H1 (cell line): ENCODE measurements around the gene AGBL5. TPM values are rescaled to one million over a fixed set of nuclear protein-coding genes. Genes with fewer than 3 reads are reported as not detected.

Experiments
- CTCF ChIA-PET: fragments of 300-600 bp; sonication (Branson Sonifier 250); formaldehyde crosslinking; loops from one replicate; lab custom pipeline; 2021; ENCODE audit not compliant: partially characterized antibody; lab: Charles Lee
- POLR2A ChIA-PET: fragments of 300-600 bp; sonication (Branson Sonifier 250); formaldehyde crosslinking; loops from one replicate; lab custom pipeline; 2021; ENCODE audit warnings: inconsistent platforms; ENCODE audit not compliant: partially characterized antibody; lab: Charles Lee
- DNase-seq, 2 experiments: peaks; one replicate each; pipeline versions ENCODE4 v3.0.0 to v3.0.0-alpha.2; 2010 to 2022; ENCODE audit warnings: low spot score in 2 of 2, low read depth in 1 of 2, mixed read lengths in 1 of 2
- FAIRE-seq: peaks from 2 replicates; lab custom pipeline; 2011; peaks lifted over from hg19 to GRCh38; lab: Jason Lieb, UNC
- H2AFZ ChIP-seq: 2 replicates; pipeline ENCODE4 v1.8.1; 2012; ENCODE audit warnings: low read length, inconsistent platforms
- H2AK5ac ChIP-seq: 2 replicates; pipeline ENCODE4 v1.6.1; 2013; ENCODE audit warnings: low read depth, low read length
- H2BK120ac ChIP-seq: replicated peaks from 2 replicates; pipeline ENCODE3; 2013; ENCODE audit warnings: low read depth, low read length, inconsistent platforms
- H2BK12ac ChIP-seq: 2 replicates; pipeline ENCODE4 v1.6.1; 2013; ENCODE audit warnings: low read depth, low read length
- H2BK15ac ChIP-seq: 2 replicates; pipeline ENCODE4 v1.6.1; 2013; ENCODE audit warnings: low read length
- H2BK20ac ChIP-seq: 2 replicates; pipeline ENCODE4 v1.6.1; 2013; ENCODE audit warnings: low read length
- H2BK5ac ChIP-seq: 2 replicates; pipeline ENCODE4 v1.6.1; 2013; ENCODE audit warnings: low read depth, low read length
- H3K14ac ChIP-seq: 2 replicates; pipeline ENCODE4 v1.6.1; 2013; ENCODE audit warnings: inconsistent platforms; ENCODE audit not compliant: insufficient read length
- H3K18ac ChIP-seq: 2 replicates; pipeline ENCODE4 v1.6.1; 2013; ENCODE audit warnings: low read length; ENCODE audit errors: extremely low read depth
- H3K23ac ChIP-seq: 2 replicates; pipeline ENCODE4 v1.6.1; 2013; ENCODE audit warnings: inconsistent platforms; ENCODE audit not compliant: insufficient read length
- H3K23me2 ChIP-seq: 2 replicates; pipeline ENCODE4 v1.6.1; 2013; ENCODE audit warnings: low read depth, low read length
- H3K27ac ChIP-seq: 2 replicates; pipeline ENCODE4 v1.6.1; 2011; ENCODE audit warnings: low read depth, low read length, inconsistent platforms
- H3K27me3 ChIP-seq, 4 experiments: replicated peaks in 1 of 4; 1 replicate in 1 of 4; 2 replicates in 3 of 4; pipeline versions ENCODE4 v1.6.1 to v1.8.1; 2011 to 2013; ENCODE audit warnings: low read length in 3 of 4, mild to moderate bottlenecking in 3 of 4, inconsistent platforms in 2 of 4, mixed read lengths in 2 of 4, moderate library complexity in 1 of 4; ENCODE audit not compliant: control insufficient read depth in 3 of 4, insufficient read depth in 3 of 4; ENCODE audit errors: extremely low read depth in 1 of 4
- H3K36me3 ChIP-seq, 4 experiments: 2 replicates each; pipeline versions ENCODE4 v1.6.1 to v1.8.1; 2011 to 2013; ENCODE audit warnings: mild to moderate bottlenecking in 4 of 4, low read length in 3 of 4, moderate library complexity in 2 of 4, control low read depth in 1 of 4, inconsistent platforms in 1 of 4; ENCODE audit not compliant: insufficient read depth in 4 of 4, control insufficient read depth in 2 of 4
- H3K4ac ChIP-seq: replicated peaks from 2 replicates; pipeline ENCODE3; 2013; ENCODE audit warnings: low read length, low read depth, mixed read lengths, inconsistent platforms; ENCODE audit not compliant: insufficient read length
- H3K4me1 ChIP-seq, 4 experiments: replicated peaks in 1 of 4; 1 replicate in 1 of 4; 2 replicates in 3 of 4; pipeline versions ENCODE4 v1.6.1 to v1.8.1; 2011 to 2013; ENCODE audit warnings: low read length in 3 of 4, inconsistent platforms in 2 of 4, mixed read lengths in 1 of 4; ENCODE audit not compliant: insufficient read depth in 4 of 4, control insufficient read depth in 3 of 4
- H3K4me2 ChIP-seq, 2 experiments: 2 replicates each; pipeline versions ENCODE4 v1.6.1 to v1.8.1; 2011 to 2013; ENCODE audit warnings: low read depth in 2 of 2, low read length in 2 of 2, control low read depth in 1 of 2, inconsistent platforms in 1 of 2, mild to moderate bottlenecking in 1 of 2; ENCODE audit not compliant: insufficient read depth in 1 of 2
- H3K4me3 ChIP-seq, 4 experiments: fragments of 200-600, 300-600 bp in 1 of 4; sonication (generic), shearing (Covaris generic), sonication (Bioruptor Twin) in 1 of 4; 2 replicates each; pipeline versions ENCODE4 v1.5.1 to v1.8.1; 2011 to 2016; ENCODE audit warnings: low read length in 4 of 4, low read depth in 3 of 4, control low read depth in 2 of 4, inconsistent platforms in 2 of 4, mild to moderate bottlenecking in 2 of 4, mixed read lengths in 1 of 4, moderate library complexity in 1 of 4; ENCODE audit not compliant: insufficient read depth in 2 of 4; ENCODE audit errors: extremely low read depth in 1 of 4
- H3K56ac ChIP-seq: replicated peaks from 2 replicates; pipeline ENCODE3; 2013; ENCODE audit warnings: low read depth, mild to moderate bottlenecking, mixed read lengths, low read length, inconsistent platforms; ENCODE audit not compliant: insufficient read length
- H3K79me1 ChIP-seq: 2 replicates; pipeline ENCODE4 v1.6.1; 2013; ENCODE audit warnings: low read depth, low read length, control low read depth
- H3K79me2 ChIP-seq, 2 experiments: 2 replicates each; pipeline versions ENCODE4 v1.6.1 to v1.8.1; 2012 to 2013; ENCODE audit warnings: low read length in 2 of 2, mild to moderate bottlenecking in 2 of 2, inconsistent platforms in 1 of 2; ENCODE audit not compliant: insufficient read depth in 2 of 2, control insufficient read depth in 1 of 2
- H3K9ac ChIP-seq, 4 experiments: replicated peaks in 1 of 4; 1 replicate in 1 of 4; 2 replicates in 3 of 4; pipeline versions ENCODE4 v1.6.1 to v1.8.1; 2011 to 2013; ENCODE audit warnings: low read depth in 3 of 4, low read length in 3 of 4, control low read depth in 2 of 4, mild to moderate bottlenecking in 2 of 4, moderate library complexity in 2 of 4, inconsistent platforms in 1 of 4; ENCODE audit errors: extremely low read depth in 1 of 4
- H3K9me3 ChIP-seq, 2 experiments: 2 replicates each; pipeline versions ENCODE4 v1.6.1 to v1.8.1; 2012 to 2013; ENCODE audit warnings: mild to moderate bottlenecking in 2 of 2, moderate library complexity in 2 of 2, control low read depth in 1 of 2, inconsistent platforms in 1 of 2, low read depth in 1 of 2, low read length in 1 of 2, mixed read lengths in 1 of 2; ENCODE audit not compliant: insufficient read depth in 2 of 2
- H4K20me1 ChIP-seq, 2 experiments: replicated peaks in 1 of 2; 2 replicates each; pipeline versions ENCODE3 to v1.8.1; 2011 to 2013; ENCODE audit warnings: inconsistent platforms in 2 of 2, low read length in 2 of 2, mild to moderate bottlenecking in 1 of 2; ENCODE audit not compliant: insufficient read depth in 2 of 2, control insufficient read depth in 1 of 2
- H4K5ac ChIP-seq: 2 replicates; pipeline ENCODE4 v1.6.1; 2013; ENCODE audit warnings: low read length, low read depth, mixed read lengths, inconsistent platforms; ENCODE audit not compliant: insufficient read length
- H4K8ac ChIP-seq: 2 replicates; pipeline ENCODE4 v1.8.0; 2013; ENCODE audit warnings: mild to moderate bottlenecking, moderate library complexity, low read length, inconsistent platforms; ENCODE audit not compliant: insufficient read depth; ENCODE audit errors: extremely low read depth
- H4K91ac ChIP-seq: replicated peaks from 2 replicates; pipeline ENCODE3; 2013; ENCODE audit warnings: low read length, mixed read lengths, inconsistent platforms; ENCODE audit not compliant: insufficient read length
- ASH2L ChIP-seq: fragments of 200-600, 300-600 bp; sonication (generic); IDR thresholded peaks from one replicate; pipeline ENCODE4 v1.7.1; 2017; ENCODE audit warnings: low read length
- TBP ChIP-seq: IDR thresholded peaks from 2 replicates; pipeline ENCODE4 v1.6.1; 2011; ENCODE audit warnings: low read depth, low read length, improper control_type of control experiment
- TCF12 ChIP-seq: IDR thresholded peaks from 2 replicates; pipeline ENCODE4 v1.6.1; 2011; ENCODE audit warnings: low read depth, mild to moderate bottlenecking, low read length
- WGBS, 2 experiments: shearing (Covaris generic) in 1 of 2; methylation state at CpG; one replicate each; pipeline versions ENCODE4 v1.1.6 to v1.1.7; 2013 to 2015; ENCODE audit warnings: low lambda C conversion rate in 2 of 2, mixed read lengths in 2 of 2, inconsistent platforms in 1 of 2, low coverage in 1 of 2, missing lambda C conversion rate in 1 of 2; ENCODE audit not compliant: insufficient replicate concordance in 2 of 2, insufficient coverage in 1 of 2, insufficient read length in 1 of 2; ENCODE audit errors: extremely low coverage in 1 of 2, missing lambda C conversion rate in 1 of 2; 5-methylcytosine and 5-hydroxymethylcytosine counted together
- polyA plus RNA-seq, 7 experiments: library from polyadenylated mRNA; depleted of rRNA in 3 of 7; stranded (reverse) in 5 of 7; unstranded in 2 of 7; fragments of >200 nt in 5 of 7; fragments of 200-250 nt in 2 of 7; gene quantifications; 1 replicate in 5 of 7; 2 replicates in 1 of 7; 4 replicates in 1 of 7; pipeline versions ENCODE4 v1.2.1 to v1.2.3, GENCODE V29; 2011 to 2013; ENCODE audit warnings: missing spikeins in 2 of 7, mixed read lengths in 2 of 7
- total RNA-seq: library from RNA; stranded (reverse); fragmentation: NEBNext Ultra II Directional; extraction: Animal tissue kit (Norgen Biotek cat#: 25700); gene quantifications from 2 replicates; pipeline ENCODE4 v1.2.1, GENCODE V29; 2021
- TF ChIP-seq, protein P1 (sequence below): IDR thresholded peaks from 2 replicates; pipeline ENCODE4 v1.6.1; 2012; ENCODE audit warnings: inconsistent platforms

The AGBL5 gene
- total and polyA plus RNA-seq, 2 of the 8 experiments (the other 6 are each of a cell fraction or from before 2014, with no cell fraction given): 45.4 to 62.0 TPM

DNA sequence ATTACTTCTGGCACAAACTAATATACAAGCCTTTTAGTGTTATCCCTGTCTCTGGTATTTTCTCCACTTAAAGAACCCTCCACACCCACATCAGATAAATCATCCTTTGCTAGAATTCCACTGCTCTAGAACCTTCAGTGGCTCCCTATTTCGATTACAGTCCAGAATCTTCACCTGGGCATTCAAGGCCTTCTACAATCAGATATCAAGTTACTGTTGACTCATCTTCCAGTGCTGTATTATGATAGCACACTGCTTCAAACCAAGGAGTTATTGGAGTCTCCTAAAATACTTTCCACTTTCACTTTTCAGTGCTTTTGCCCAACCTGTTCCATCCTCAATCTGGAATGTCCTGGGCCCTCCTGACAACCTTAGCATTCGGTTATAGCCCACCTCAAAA, 64.1 kb downstream of the AGBL5 start:
- Histone ChIP-seq H3K4ac (no peak overlapping the region), H3K23me2 (peaks cover 10% of the 10 kb centered on the region), H4K91ac (no peak overlapping the region), H3K9ac (no peak overlapping the region), H3K79me2 (no peaks in the 10 kb centered on the region), H3K56ac (no peak overlapping the region), H3K27me3 (peaks cover 6 to 32% (median 25%) of the 10 kb centered on the region in 4 experiments; a peak in 6 of 7 replicates), H2AFZ (no peak overlapping the region), H3K4me3 (no peak overlapping the region), H4K20me1 (no peaks in the 10 kb centered on the region), H2BK15ac (no peak overlapping the region), H3K36me3 (no peaks in the 10 kb centered on the region), H3K23ac (no peak overlapping the region), H3K9me3 (no peaks in the 10 kb centered on the region), H2BK120ac (no peak overlapping the region), H2BK5ac (no peak overlapping the region), H3K4me2 (no peak overlapping the region), H3K4me1 (peaks cover 0 to 10% (median 6%) of the 10 kb centered on the region in 4 experiments; a peak in 5 of 7 replicates), H2AK5ac (no peak overlapping the region), H3K14ac (no peak overlapping the region), H4K8ac (no peak overlapping the region), H3K18ac (no peak overlapping the region), H2BK20ac (no peak overlapping the region), H4K5ac (no peak overlapping the region), H3K27ac (no peak overlapping the region), H2BK12ac (no peak overlapping the region), H3K79me1 (no peaks in the 10 kb centered on the region)
- TF ChIP-seq TCF12 (no peak), TBP (no peak), ASH2L (no peak)
- TF ChIP-seq, protein P1, sequence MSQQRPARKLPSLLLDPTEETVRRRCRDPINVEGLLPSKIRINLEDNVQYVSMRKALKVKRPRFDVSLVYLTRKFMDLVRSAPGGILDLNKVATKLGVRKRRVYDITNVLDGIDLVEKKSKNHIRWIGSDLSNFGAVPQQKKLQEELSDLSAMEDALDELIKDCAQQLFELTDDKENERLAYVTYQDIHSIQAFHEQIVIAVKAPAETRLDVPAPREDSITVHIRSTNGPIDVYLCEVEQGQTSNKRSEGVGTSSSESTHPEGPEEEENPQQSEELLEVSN: no peak
- 70% methylated on average over 2 of the region's 2 CpGs; no CpG with 5 or more reads in 1 of the 2 experiments for WGBS, 2 experiments
- FAIRE-seq (no peak), DNase-seq (no peak)
- POLR2A ChIA-PET: interaction anchor here (1.2 to 3.8 kb wide), 2 partner anchors 9 to 90 kb away, joined by 3 to 11 read pairs; partner anchors contain the start of gene ABHD1
- CTCF ChIA-PET: interaction anchor here (1.3 to 9.5 kb wide), 4 partner anchors 15 to 154 kb away, joined by 3 to 120 read pairs (median 5); partner anchors contain the start of gene PREB
